Esophagus squamous epithelium (tissue), 5 donors: ENCODE measurements around the gene TMOD2. TPM values are rescaled to one million over a fixed set of nuclear protein-coding genes. Genes with fewer than 3 reads are reported as not detected.

Experiments used
- DNase-seq: peaks from one replicate; lab custom pipeline; 2025; lab: John Stamatoyannopoulos, UW
- H3K27ac ChIP-seq, 4 donors: fragments of 200-600 bp; sonication (generic); one replicate each; pipeline ENCODE4 v1.5.1; 2016 to 2019; ENCODE audit warnings: mild to moderate bottlenecking in 1 of 4
- H3K27me3 ChIP-seq, 4 donors: fragments of 200-600 bp; sonication (generic); 1 replicate in 3 of 4; 2 replicates in 1 of 4; pipeline versions ENCODE4 v1.5.1 to v1.6.0; 2017 to 2021; ENCODE audit warnings: antibody characterized with exemption in 1 of 4
- H3K36me3 ChIP-seq, 3 donors: fragments of 200-600 bp; sonication (generic); one replicate each; pipeline ENCODE4 v1.5.1; 2016 to 2019
- H3K4me1 ChIP-seq, 3 donors: fragments of 200-600 bp; sonication (generic); one replicate each; pipeline ENCODE4 v1.5.1; 2017 to 2019
- H3K4me3 ChIP-seq, 4 donors: fragments of 200-600 bp; sonication (generic); 1 replicate in 3 of 4; 2 replicates in 1 of 4; pipeline ENCODE4 v1.5.1; 2016 to 2019; ENCODE audit warnings: mild to moderate bottlenecking in 2 of 4, moderate library complexity in 1 of 4
- H3K9me3 ChIP-seq, 3 donors: fragments of 200-600 bp; sonication (generic); one replicate each; pipeline ENCODE4 v1.5.1; 2016 to 2019
- CTCF ChIP-seq, 6 experiments: fragments of 450-650 bp in 4 of 6; fragments of 200-600 bp in 2 of 6; sonication (generic) in 2 of 6; IDR thresholded peaks; one replicate each; pipeline ENCODE4 v1.5.1; 2016 to 2019; ENCODE audit warnings: antibody characterized with exemption in 6 of 6, mild to moderate bottlenecking in 4 of 6, moderate library complexity in 4 of 6
- POLR2A ChIP-seq, 4 donors: fragments of 450-650 bp; IDR thresholded peaks; one replicate each; pipeline ENCODE4 v1.6.1; 2017; ENCODE audit warnings: antibody characterized with exemption in 4 of 4, mild to moderate bottlenecking in 4 of 4, moderate library complexity in 3 of 4
- WGBS, 2 donors: methylation state at CpG; one replicate each; pipeline ENCODE4 v1.1.5; 2018; 5-methylcytosine and 5-hydroxymethylcytosine counted together
- intact Hi-C: fragments of 100-400 bp; cut with DNase I; formaldehyde crosslinking; loops from one replicate; pipeline ENCODE4 v1.15.0; 2022
- total RNA-seq, 4 donors: library from RNA; depleted of rRNA; stranded (reverse); fragments of >200 nt; gene quantifications; one replicate each; pipeline ENCODE4 v1.1.0, GENCODE V29; 2016
- donor health status: DM: yes; HTN: yes; CAD: no.

The TMOD2 gene
- total RNA-seq, 4 donors from 2014 or later, result 3.4 to 9.0 (median 4.8) TPM

- no peak for TF ChIP-seq POLR2A (IDR thresholded peaks at IDR 0.05)
- TF ChIP-seq CTCF (IDR thresholded peaks at IDR 0.05), result no peak
- intact Hi-C loops, result no loop called here
- Histone ChIP-seq H3K27me3 (no peaks in the 10 kb centered on the region), H3K4me3 (no peak overlapping the region), H3K27ac (peak overlapping the region in 2 of 4 donors; percentile 25 to 34), H3K4me1 (peaks cover 0 to 17% (median 10%) of the 10 kb centered on the region in 3 donors), H3K9me3 (no peaks in the 10 kb centered on the region), H3K36me3 (no peaks in the 10 kb centered on the region)
- WGBS, 2 donors, result 43 to 60% methylated on average over 1 of the region's 1 CpG
- DNase-seq, result no peak
Observed at GRCh38 chr15:51758645-51759044, 7.2 kb downstream of the TMOD2 start.

GRCh38 chr15:51759557-51760070 is 8.2 kb downstream of the TMOD2 start:
- H3K9me3 ChIP-seq, result no peaks in the 10 kb centered on the region
- intact Hi-C loops, result no loop called here
- peaks cover 0 to 17% (median 10%) of the 10 kb centered on the region in 3 donors for H3K4me1 ChIP-seq
- peak overlapping the region in 1 of 4 donors; percentile 25 for H3K27ac ChIP-seq
- TF ChIP-seq POLR2A (IDR thresholded peaks at IDR 0.05), result no peak
- 51 to 68% methylated on average over 3 of the region's 3 CpGs for WGBS, 2 donors
- H3K4me3 ChIP-seq, result no peak overlapping the region
- H3K27me3 ChIP-seq, result no peaks in the 10 kb centered on the region
- no peak for DNase-seq
- no peaks in the 10 kb centered on the region for H3K36me3 ChIP-seq

GRCh38 chr15:51760805-51761204 is 9.4 kb downstream of the TMOD2 start:
- DNase-seq, result no peak
- H3K9me3 ChIP-seq, result no peaks in the 10 kb centered on the region
- H3K27me3 ChIP-seq, result no peaks in the 10 kb centered on the region
- peaks cover 0 to 12% (median 10%) of the 10 kb centered on the region in 3 donors for H3K4me1 ChIP-seq
- intact Hi-C loops, result no loop called here
- WGBS, 2 donors, result 68 to 74% methylated on average over 3 of the region's 3 CpGs
- TF ChIP-seq CTCF (IDR thresholded peaks at IDR 0.05) (no peak), POLR2A (IDR thresholded peaks at IDR 0.05) (no peak)
- no peak overlapping the region for H3K4me3 ChIP-seq
- H3K36me3 ChIP-seq, result no peaks in the 10 kb centered on the region
- no peak overlapping the region for H3K27ac ChIP-seq

- WGBS, 2 donors, result 88 to 92% methylated on average over 7 of the region's 7 CpGs
- DNase-seq, result no peak
- intact Hi-C loops, result no loop called here
- TF ChIP-seq CTCF (IDR thresholded peaks at IDR 0.05) (no peak), POLR2A (IDR thresholded peaks at IDR 0.05) (no peak)
- Histone ChIP-seq H3K4me1 (peaks cover 0 to 6% (median 2%) of the 10 kb centered on the region in 3 donors), H3K27me3 (no peaks in the 10 kb centered on the region), H3K27ac (no peak overlapping the region), H3K36me3 (peaks cover 0 to 37% (median 0%) of the 10 kb centered on the region in 3 donors), H3K9me3 (no peaks in the 10 kb centered on the region), H3K4me3 (no peak overlapping the region)
Observed at GRCh38 chr15:51765751-51766150, 14.4 kb downstream of the TMOD2 start.

GRCh38 chr15:51766341-51766740 is 14.9 kb downstream of the TMOD2 start:
- WGBS, 2 donors, result 88 to 100% methylated on average over 1 of the region's 1 CpG
- no peak for DNase-seq
- H3K9me3 ChIP-seq, result no peaks in the 10 kb centered on the region
- intact Hi-C loops, result no loop called here
- no peaks in the 10 kb centered on the region for H3K27me3 ChIP-seq
- H3K4me3 ChIP-seq, result no peak overlapping the region
- peaks cover 0 to 6% (median 0%) of the 10 kb centered on the region in 3 donors for H3K4me1 ChIP-seq
- no peak overlapping the region for H3K27ac ChIP-seq
- TF ChIP-seq POLR2A (IDR thresholded peaks at IDR 0.05) (no peak), CTCF (IDR thresholded peaks at IDR 0.05) (no peak)
- H3K36me3 ChIP-seq, result peaks cover 0 to 37% (median 0%) of the 10 kb centered on the region in 3 donors
